Measurements from ENCODE around the gene KCNIP3.

GRCh38 chr2:95385570-95385984, 88.4 kb downstream of the KCNIP3 start:
- TF ChIP-seq ARNT (IDR thresholded peaks at IDR 0.05) (no peak), PKNOX1 (IDR thresholded peaks at IDR 0.05) (no peak), LEF1 (IDR thresholded peaks at IDR 0.05; ENCODE audit: borderline replicate concordance) (no peak), SP1 (IDR thresholded peaks at IDR 0.05) (no peak), ELF4 (IDR thresholded peaks at IDR 0.05) (no peak), TARDBP (IDR thresholded peaks at IDR 0.05) (no peak), FOXK2 (IDR thresholded peaks at IDR 0.05) (no peak), BHLHE40 (IDR thresholded peaks at IDR 0.05; ENCODE audit: borderline replicate concordance) (no peak), NFRKB (IDR thresholded peaks at IDR 0.05) (no peak), SUZ12 (IDR thresholded peaks at IDR 0.05) (no peak)
